HG02623 (cell line): ENCODE data around the gene PSMD2.
"Not testable (repeated sequence)": the region's sequence is repeated elsewhere in the genome, so short reads cannot be mapped to it uniquely, and the experiment has no call there.

Experiments
- ATAC-seq: cut with Tn5 transposase; IDR thresholded peaks from one replicate; pipeline ENCODE4 v1.9.1; 2021; ENCODE audit warnings: moderate library complexity; ENCODE audit not compliant: unreplicated experiment

Gene PSMD2

GRCh38 chr3:184298759-184299487 is at the start of gene PSMD2:
PSMD2 (plus strand) TSS chr3:184299241; CDS start chr3:184299267, 26 bp downstream.
- ATAC-seq = peak; percentile 92

GRCh38 chr3:184249412-184250166 is 49.5 kb upstream of the PSMD2 start, which contains the start of gene EEF1AKMT4:
EEF1AKMT4 (plus strand) TSS chr3:184249672; CDS start chr3:184249695, 23 bp downstream.
- peak; percentile 86 for ATAC-seq

- ATAC-seq = peak; percentile 67
These were observed 48.7 kb upstream of the PSMD2 start for GRCh38 chr3:184250167-184250828.

GRCh38 chr3:184255291-184256039 is 43.6 kb upstream of the PSMD2 start:
- no peak for ATAC-seq

GRCh38 chr3:184257083-184257915 is 41.7 kb upstream of the PSMD2 start:
- ATAC-seq = no peak

GRCh38 chr3:184258926-184259325 is 40.1 kb upstream of the PSMD2 start:
- no peak for ATAC-seq

GRCh38 chr3:184259396-184259877 is 39.6 kb upstream of the PSMD2 start:
- no peak for ATAC-seq

- ATAC-seq = no peak
These were observed 38.9 kb upstream of the PSMD2 start for GRCh38 chr3:184259878-184260723.

- ATAC-seq = no peak
These were observed 38.2 kb upstream of the PSMD2 start for GRCh38 chr3:184260724-184261269.

GRCh38 chr3:184261270-184261853 is 37.7 kb upstream of the PSMD2 start, which contains the start of gene CAMK2N2:
CAMK2N2 (minus strand) TSS chr3:184261553; CDS start chr3:184261285, 268 bp downstream.
- peak; percentile 48 for ATAC-seq

GRCh38 chr3:184261854-184262763 is 36.9 kb upstream of the PSMD2 start:
- no peak for ATAC-seq

GRCh38 chr3:184262764-184263179 is 36.3 kb upstream of the PSMD2 start:
- no peak for ATAC-seq

GRCh38 chr3:184267249-184267648 is 31.8 kb upstream of the PSMD2 start:
- ATAC-seq = not testable (repeated sequence)

- ATAC-seq = no peak
These were observed 26.8 kb upstream of the PSMD2 start for GRCh38 chr3:184272269-184272668.

GRCh38 chr3:184275381-184275701 is 23.7 kb upstream of the PSMD2 start:
- ATAC-seq = no peak

- no peak for ATAC-seq
These were observed 22.8 kb upstream of the PSMD2 start, which contains the start of gene ECE2 for GRCh38 chr3:184275961-184276910. ECE2 (plus strand) TSS chr3:184276022; CDS start chr3:184276154, 132 bp downstream.
